NCI-H2081 (cell line): Measurements from ENCODE around the gene ZNF280B.
"Not testable (repeated sequence)": the region's sequence is repeated elsewhere in the genome, so short reads cannot be mapped to it uniquely, and the experiment has no call there.

Experiments used
- DNase-seq, 2 experiments: peaks; one replicate each; lab custom pipeline; 2025; lab: John Stamatoyannopoulos, UW

Gene ZNF280B

GRCh38 chr22:22535662-22536061 lies 27.1 kb upstream of the ZNF280B start:
- no peak for DNase-seq

- no peak for DNase-seq
These were observed 26.3 kb upstream of the ZNF280B start for GRCh38 chr22:22534604-22535415.

GRCh38 chr22:22533863-22534262 lies 25.3 kb upstream of the ZNF280B start:
- no peak for DNase-seq

- no peak for DNase-seq
These were observed 24.9 kb upstream of the ZNF280B start for GRCh38 chr22:22533417-22533816.

- DNase-seq, result not testable (repeated sequence)
These were observed 24.1 kb upstream of the ZNF280B start for GRCh38 chr22:22532547-22533071.

- DNase-seq, result no peak
These were observed 23.4 kb upstream of the ZNF280B start for GRCh38 chr22:22531770-22532546.

GRCh38 chr22:22528780-22529179 lies 20.2 kb upstream of the ZNF280B start:
- no peak for DNase-seq

- no peak for DNase-seq
These were observed 18.8 kb upstream of the ZNF280B start for GRCh38 chr22:22527312-22527711.

GRCh38 chr22:22526125-22526912 lies 17.8 kb upstream of the ZNF280B start:
- DNase-seq, result no peak

GRCh38 chr22:22523494-22523893 lies 15.0 kb upstream of the ZNF280B start:
- DNase-seq, result no peak

- DNase-seq, result no peak
These were observed 13.1 kb upstream of the ZNF280B start for GRCh38 chr22:22521631-22522030.

GRCh38 chr22:22520667-22521602 lies 12.4 kb upstream of the ZNF280B start:
- no peak for DNase-seq

GRCh38 chr22:22520020-22520656 lies 11.6 kb upstream of the ZNF280B start, which contains the start of gene ZNF280A:
TSS of gene ZNF280A (minus strand) at chr22:22520270. CDS start at chr22:22515630, 4,640 bp downstream.
- no peak for DNase-seq

- no peak for DNase-seq
These were observed 11.0 kb upstream of the ZNF280B start for GRCh38 chr22:22519591-22519990.

- no peak for DNase-seq
These were observed 8.4 kb upstream of the ZNF280B start for GRCh38 chr22:22516992-22517391.

GRCh38 chr22:22515890-22516289 lies 7.3 kb upstream of the ZNF280B start:
- DNase-seq, result no peak

- not testable (repeated sequence) for DNase-seq
These were observed 5.9 kb upstream of the ZNF280B start for GRCh38 chr22:22514431-22514830.

GRCh38 chr22:22513619-22514018 lies 5.1 kb upstream of the ZNF280B start:
- no peak for DNase-seq

- no peak for DNase-seq
These were observed 4.4 kb upstream of the ZNF280B start for GRCh38 chr22:22512951-22513350.

- not testable (repeated sequence) for DNase-seq
These were observed 2.3 kb upstream of the ZNF280B start for GRCh38 chr22:22510833-22511232.
